Stimulated activated CD4-positive, alpha-beta T cell treated with anti-CD3 and anti-CD28 coated beads, Interleukin-2, amount 100 ng/mL, for 24 hours (primary cell): ENCODE measurements around the gene LENEP.

ENCODE experiments used
- DNase-seq, 2 donors: peaks; one replicate each; pipeline ENCODE4 v3.0.0-alpha.2; 2020

Gene LENEP

GRCh38 chr1:155033524-155033923 lies 40.1 kb downstream of the LENEP start, which contains the start of the genes DCST1 and DCST2:
TSS of gene DCST1 (plus strand) at chr1:155033824. CDS start at chr1:155034037, 213 bp downstream.
TSS of gene DCST2 (minus strand) at chr1:155033781. CDS start at chr1:155033701, 80 bp downstream.
- DNase-seq: no peak

- no peak for DNase-seq
Measured at GRCh38 chr1:155034318-155035208, 41.2 kb downstream of the LENEP start.

DNA sequence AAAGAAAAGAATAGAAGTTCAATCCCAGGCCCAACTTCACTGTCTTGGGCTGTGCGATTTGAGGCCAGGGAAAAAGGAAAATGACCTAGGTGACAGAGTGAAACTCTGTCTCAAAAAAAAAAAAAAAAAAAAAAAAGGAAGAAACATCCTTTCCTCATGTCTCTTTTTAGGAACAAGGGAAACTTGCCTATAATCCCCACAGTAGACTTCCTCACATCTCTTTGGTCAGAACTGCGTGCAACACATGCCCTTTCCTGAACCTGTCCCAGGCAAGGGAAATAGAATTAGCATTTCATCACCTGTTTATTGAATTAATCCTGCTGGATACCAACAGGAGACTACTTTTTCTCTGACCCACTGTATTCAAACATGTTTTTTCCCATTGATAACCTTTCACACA lies 42.5 kb downstream of the LENEP start:
- no peak for DNase-seq

GRCh38 chr1:155037043-155037442 lies 43.7 kb downstream of the LENEP start:
- no peak for DNase-seq

GRCh38 chr1:155037851-155038441 lies 44.6 kb downstream of the LENEP start:
- no peak for DNase-seq

GRCh38 chr1:155038602-155039307 lies 45.4 kb downstream of the LENEP start:
- no peak for DNase-seq

- DNase-seq: no peak
Measured at GRCh38 chr1:155039308-155039669, 45.9 kb downstream of the LENEP start.

GRCh38 chr1:155040358-155041093 lies 47.1 kb downstream of the LENEP start:
- DNase-seq: no peak

DNA sequence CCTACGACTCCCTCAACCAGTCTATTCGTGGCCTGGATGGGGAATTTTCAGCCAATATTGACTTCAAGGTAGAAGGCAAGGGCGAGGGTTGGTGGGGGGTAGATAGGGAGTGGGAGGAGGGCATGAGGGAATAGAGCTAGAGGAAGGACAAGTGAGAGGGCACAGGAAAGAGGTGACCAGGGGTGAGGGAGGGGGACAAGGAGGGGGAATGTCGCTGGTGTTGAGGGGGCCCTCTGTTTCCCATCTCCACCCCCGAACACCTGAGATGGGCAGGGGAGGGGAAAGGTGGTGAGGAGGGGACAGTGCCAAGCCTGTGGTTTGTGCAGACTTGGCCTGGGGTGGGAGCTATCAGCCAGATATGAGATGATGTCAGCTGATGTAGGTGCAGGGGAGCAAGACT lies 49.4 kb downstream of the LENEP start:
- no peak for DNase-seq

- DNase-seq: no peak
Measured at GRCh38 chr1:155043301-155043702, 49.9 kb downstream of the LENEP start.

DNA sequence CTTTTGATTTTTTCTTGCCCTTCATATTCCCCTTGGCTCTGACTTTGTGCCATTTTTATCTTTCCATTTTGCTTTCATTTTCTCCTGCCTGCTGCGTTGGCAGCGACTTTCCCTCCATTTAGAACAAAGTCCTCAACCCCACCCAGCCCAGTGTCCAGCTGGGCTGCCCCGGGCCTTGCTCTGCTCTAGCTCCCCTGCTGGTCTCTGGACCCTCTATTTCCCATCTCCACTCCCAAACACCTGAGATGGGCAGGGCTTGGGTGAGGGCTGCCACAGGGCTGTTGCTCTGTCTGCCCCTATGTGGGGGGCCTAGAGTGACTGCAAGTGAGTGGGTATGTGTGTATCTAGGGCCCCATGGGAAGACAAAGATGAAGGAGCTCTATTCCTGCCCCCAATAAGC lies 50.4 kb downstream of the LENEP start:
- DNase-seq: no peak
